IPS DF 6.9 (cell line): Measurements from ENCODE around the gene CCDC172.

Source experiments
- DNase-seq: peaks from one replicate; pipeline ENCODE4 v3.0.0-alpha.2; 2013; ENCODE audit warnings: low read depth, low spot score
- H3K27ac ChIP-seq: one replicate; pipeline ENCODE4 v1.5.1; 2013; ENCODE audit warnings: low read length, control low read depth
- H3K27me3 ChIP-seq: 2 replicates; pipeline ENCODE4 v1.6.1; 2013; ENCODE audit warnings: mild to moderate bottlenecking, low read length; ENCODE audit not compliant: control insufficient read depth, insufficient read depth
- H3K36me3 ChIP-seq: 2 replicates; pipeline ENCODE4 v1.6.1; 2013; ENCODE audit warnings: low read length; ENCODE audit not compliant: control insufficient read depth, insufficient read depth
- H3K4me1 ChIP-seq: 2 replicates; pipeline ENCODE4 v1.6.1; 2013; ENCODE audit warnings: low read length; ENCODE audit not compliant: control insufficient read depth, insufficient read depth
- H3K4me3 ChIP-seq: 2 replicates; pipeline ENCODE4 v1.5.1; 2013; ENCODE audit warnings: mild to moderate bottlenecking, low read length
- H3K9me3 ChIP-seq: 2 replicates; pipeline ENCODE4 v1.6.1; 2013; ENCODE audit warnings: low read length, inconsistent platforms; ENCODE audit not compliant: control insufficient read depth, insufficient read depth
- WGBS: extraction: QIAGEN DNeasy Blood & Tissue Kit; methylation state at CpG from one replicate; pipeline ENCODE4 v1.1.7; 2013; ENCODE audit warnings: mixed read lengths, missing lambda C conversion rate; ENCODE audit not compliant: insufficient read length, insufficient coverage; 5-methylcytosine and 5-hydroxymethylcytosine counted together

Gene CCDC172, protein sequence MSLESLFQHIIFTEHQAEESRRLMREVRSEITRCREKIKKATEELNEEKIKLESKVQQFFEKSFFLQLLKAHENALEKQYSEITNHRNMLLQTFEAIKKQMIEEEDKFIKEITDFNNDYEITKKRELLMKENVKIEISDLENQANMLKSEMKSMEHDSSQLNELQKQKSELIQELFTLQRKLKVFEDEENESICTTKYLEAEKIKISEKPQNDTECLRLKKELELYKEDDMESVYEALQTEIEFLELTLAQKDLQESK

GRCh38 chr10:116324227-116324950, at the start of gene CCDC172:
CCDC172 (plus strand) TSS chr10:116324448; CDS start chr10:116325012, 564 bp downstream.
- no peaks in the 10 kb centered on the region for H3K36me3 ChIP-seq
- no CpG with 5 or more reads among the region's 22 CpGs for WGBS
- H3K9me3 ChIP-seq: no peaks in the 10 kb centered on the region
- H3K4me1 ChIP-seq: peaks cover 4% of the 10 kb centered on the region
- no peak within 1 kb of the TSS for H3K4me3 ChIP-seq
- no peaks in the 10 kb centered on the region for H3K27me3 ChIP-seq
- no peak within 1 kb of the TSS for H3K27ac ChIP-seq
- no peak for DNase-seq

DNA sequence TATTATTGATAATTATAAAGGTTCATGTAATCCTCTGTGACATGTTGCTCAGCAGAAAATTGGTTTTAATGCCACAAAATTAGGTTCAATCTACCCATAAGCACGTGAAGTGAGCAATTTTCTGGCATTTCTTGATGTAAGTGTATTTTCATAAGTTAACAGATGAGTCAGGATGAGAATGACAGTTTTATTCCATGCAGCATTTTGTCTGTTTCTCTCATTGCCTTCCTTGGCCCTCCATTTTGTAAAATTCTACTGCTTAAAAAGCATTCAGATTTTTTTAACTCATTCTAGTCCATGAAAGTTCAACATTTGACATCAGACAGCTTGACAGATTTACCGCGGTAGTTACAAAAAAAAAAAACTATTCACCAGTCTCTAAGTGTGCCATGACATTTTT, 47.3 kb upstream of the CCDC172 start:
- Histone ChIP-seq H3K9me3 (no peaks in the 10 kb centered on the region), H3K27me3 (peaks cover 27% of the 10 kb centered on the region), H3K27ac (no peak overlapping the region), H3K4me1 (peaks cover 2% of the 10 kb centered on the region), H3K36me3 (no peaks in the 10 kb centered on the region; the same call in 1 of the 2 replicates), H3K4me3 (no peak overlapping the region)
- no CpG with 5 or more reads among the region's 3 CpGs for WGBS
- no peak for DNase-seq

GRCh38 chr10:116278846-116279245, 45.4 kb upstream of the CCDC172 start:
- H3K27me3 ChIP-seq: peaks cover 15% of the 10 kb centered on the region
- H3K4me3 ChIP-seq: no peak overlapping the region
- no peak overlapping the region for H3K27ac ChIP-seq
- H3K4me1 ChIP-seq: no peaks in the 10 kb centered on the region; the same call in 1 of the 2 replicates
- DNase-seq: no peak
- WGBS: no CpG with 5 or more reads among the region's 6 CpGs
- no peaks in the 10 kb centered on the region for H3K36me3 ChIP-seq
- no peaks in the 10 kb centered on the region for H3K9me3 ChIP-seq

- H3K36me3 ChIP-seq: no peaks in the 10 kb centered on the region
- no peaks in the 10 kb centered on the region for H3K4me1 ChIP-seq
- no peak overlapping the region for H3K27ac ChIP-seq
- no peak for DNase-seq
- WGBS: no CpG with 5 or more reads among the region's 3 CpGs
- no peaks in the 10 kb centered on the region for H3K27me3 ChIP-seq
- no peak overlapping the region for H3K4me3 ChIP-seq
- no peaks in the 10 kb centered on the region for H3K9me3 ChIP-seq
Measured at GRCh38 chr10:116281775-116282174, 42.5 kb upstream of the CCDC172 start.

- Histone ChIP-seq H3K36me3 (no peaks in the 10 kb centered on the region), H3K9me3 (no peaks in the 10 kb centered on the region), H3K27ac (no peak overlapping the region), H3K4me3 (no peak overlapping the region), H3K27me3 (no peaks in the 10 kb centered on the region), H3K4me1 (peaks cover 2% of the 10 kb centered on the region; the same call in 1 of the 2 replicates)
- DNase-seq: no peak
- no CpG with 5 or more reads among the region's 9 CpGs for WGBS
Measured at GRCh38 chr10:116286626-116287200, 37.5 kb upstream of the CCDC172 start.

DNA sequence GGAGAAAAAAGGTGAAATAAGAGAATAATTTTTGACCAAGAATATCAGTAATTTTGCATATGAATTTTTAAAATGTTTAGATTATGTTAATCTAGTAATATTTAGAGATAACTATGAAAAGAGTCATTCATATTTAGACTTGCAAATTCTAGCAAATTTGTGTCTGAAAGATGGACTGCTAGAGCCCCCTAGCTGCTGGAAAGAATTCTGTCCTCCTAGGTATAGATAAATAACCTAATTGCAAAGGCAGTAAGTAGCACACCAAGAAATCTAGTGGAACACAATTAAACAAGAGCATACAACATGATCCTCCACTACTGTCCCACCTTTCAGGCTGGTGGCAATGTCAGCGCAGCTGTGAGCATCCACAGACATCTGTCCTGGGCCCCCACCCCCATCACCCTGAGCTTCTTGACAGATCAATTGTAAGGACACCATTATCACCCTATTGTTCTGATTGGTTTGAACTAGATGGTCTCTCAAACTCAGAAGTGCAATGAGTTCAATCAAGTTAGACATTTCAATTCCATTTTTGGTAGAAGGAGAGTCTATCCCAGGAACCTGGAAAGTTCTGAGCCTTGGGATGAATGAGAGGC, 36.2 kb upstream of the CCDC172 start:
- no CpG with 5 or more reads among the region's 1 CpG for WGBS
- H3K27ac ChIP-seq: no peak overlapping the region
- H3K27me3 ChIP-seq: no peaks in the 10 kb centered on the region
- DNase-seq: no peak
- H3K36me3 ChIP-seq: no peaks in the 10 kb centered on the region
- no peaks in the 10 kb centered on the region for H3K9me3 ChIP-seq
- peaks cover 2% of the 10 kb centered on the region; the same call in 1 of the 2 replicates for H3K4me1 ChIP-seq
- no peak overlapping the region for H3K4me3 ChIP-seq

- DNase-seq: no peak
- no peaks in the 10 kb centered on the region for H3K9me3 ChIP-seq
- no peak overlapping the region for H3K4me3 ChIP-seq
- peaks cover 2% of the 10 kb centered on the region; the same call in 1 of the 2 replicates for H3K4me1 ChIP-seq
- H3K27ac ChIP-seq: no peak overlapping the region
- no peaks in the 10 kb centered on the region for H3K36me3 ChIP-seq
- WGBS: no CpG with 5 or more reads among the region's 1 CpG
- no peaks in the 10 kb centered on the region for H3K27me3 ChIP-seq
Measured at GRCh38 chr10:116289652-116290051, 34.6 kb upstream of the CCDC172 start.

DNA sequence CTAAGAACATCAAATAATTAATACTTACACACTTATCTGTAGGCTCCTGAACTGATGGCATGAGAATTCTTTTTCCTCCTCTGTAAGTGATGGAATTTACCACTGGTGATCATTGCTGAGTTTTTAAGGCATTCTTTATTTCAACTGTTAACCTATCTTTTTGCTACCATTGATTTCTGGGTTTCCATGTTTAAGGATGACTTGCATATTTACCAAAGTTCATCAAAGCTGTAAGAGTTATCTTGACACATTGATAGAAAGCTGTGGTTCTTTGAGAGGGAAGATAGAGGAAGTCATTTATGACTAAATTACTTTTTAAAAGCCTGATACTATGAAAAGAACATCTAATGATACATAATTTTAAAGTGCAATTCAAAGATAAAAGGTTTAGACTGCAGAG, 31.8 kb upstream of the CCDC172 start:
- peaks cover 2% of the 10 kb centered on the region; the same call in 1 of the 2 replicates for H3K4me1 ChIP-seq
- H3K36me3 ChIP-seq: no peaks in the 10 kb centered on the region
- H3K27me3 ChIP-seq: no peaks in the 10 kb centered on the region
- no peak for DNase-seq
- H3K27ac ChIP-seq: no peak overlapping the region
- H3K4me3 ChIP-seq: no peak overlapping the region
- H3K9me3 ChIP-seq: no peaks in the 10 kb centered on the region

GRCh38 chr10:116296291-116296721, 27.9 kb upstream of the CCDC172 start:
- no peak for DNase-seq
- H3K27me3 ChIP-seq: no peaks in the 10 kb centered on the region; the same call in 1 of the 2 replicates
- H3K36me3 ChIP-seq: no peaks in the 10 kb centered on the region
- no CpG with 5 or more reads among the region's 7 CpGs for WGBS
- H3K27ac ChIP-seq: no peak overlapping the region
- no peaks in the 10 kb centered on the region for H3K9me3 ChIP-seq
- no peak overlapping the region for H3K4me3 ChIP-seq
- no peaks in the 10 kb centered on the region for H3K4me1 ChIP-seq

- Histone ChIP-seq H3K36me3 (no peaks in the 10 kb centered on the region), H3K27me3 (no peaks in the 10 kb centered on the region; the same call in 1 of the 2 replicates), H3K4me1 (no peaks in the 10 kb centered on the region), H3K9me3 (no peaks in the 10 kb centered on the region), H3K4me3 (no peak overlapping the region), H3K27ac (no peak overlapping the region)
- DNase-seq: no peak
- WGBS: no CpG with 5 or more reads among the region's 3 CpGs
Measured at GRCh38 chr10:116298586-116298985, 25.7 kb upstream of the CCDC172 start.
